GM21390 (cell line): ENCODE data around the gene CREB1.
"Not testable (repeated sequence)": the region's sequence is repeated elsewhere in the genome, so short reads cannot be mapped to it uniquely, and the experiment has no call there.

ENCODE experiments used
- ATAC-seq: cut with Tn5 transposase; IDR thresholded peaks from one replicate; pipeline ENCODE4 v1.9.1; 2021; ENCODE audit not compliant: unreplicated experiment

Gene CREB1

GRCh38 chr2:207529330-207530159 lies at the start of gene CREB1:
CREB1 (plus strand) TSS chr2:207529962; CDS start chr2:207555636, 25,674 bp downstream.
- peak; percentile 84 for ATAC-seq

GRCh38 chr2:207480521-207481040 lies 49.2 kb upstream of the CREB1 start:
- no peak for ATAC-seq

- ATAC-seq, result no peak
Measured at GRCh38 chr2:207481924-207482323, 47.8 kb upstream of the CREB1 start.

GRCh38 chr2:207482630-207483029 lies 47.1 kb upstream of the CREB1 start:
- no peak for ATAC-seq

- no peak for ATAC-seq
Measured at GRCh38 chr2:207483066-207483465, 46.7 kb upstream of the CREB1 start.

GRCh38 chr2:207483477-207483876 lies 46.3 kb upstream of the CREB1 start:
- ATAC-seq, result no peak

- ATAC-seq, result peak; percentile 84
Measured at GRCh38 chr2:207484444-207485391, 45.0 kb upstream of the CREB1 start.

- ATAC-seq, result no peak
Measured at GRCh38 chr2:207487650-207488311, 42.0 kb upstream of the CREB1 start.

GRCh38 chr2:207489251-207489650 lies 40.5 kb upstream of the CREB1 start:
- no peak for ATAC-seq

GRCh38 chr2:207490441-207490840 lies 39.3 kb upstream of the CREB1 start:
- no peak for ATAC-seq

- ATAC-seq, result no peak
Measured at GRCh38 chr2:207491086-207491485, 38.7 kb upstream of the CREB1 start.

- no peak for ATAC-seq
Measured at GRCh38 chr2:207491956-207492355, 37.8 kb upstream of the CREB1 start.

GRCh38 chr2:207492461-207492860 lies 37.3 kb upstream of the CREB1 start:
- no peak for ATAC-seq

- ATAC-seq, result no peak
Measured at GRCh38 chr2:207494137-207494536, 35.6 kb upstream of the CREB1 start.

GRCh38 chr2:207496936-207497335 lies 32.8 kb upstream of the CREB1 start:
- ATAC-seq, result not testable (repeated sequence)

- ATAC-seq, result no peak
Measured at GRCh38 chr2:207497596-207497995, 32.2 kb upstream of the CREB1 start.

GRCh38 chr2:207498427-207498826 lies 31.3 kb upstream of the CREB1 start:
- no peak for ATAC-seq

- ATAC-seq, result no peak
Measured at GRCh38 chr2:207499114-207499513, 30.6 kb upstream of the CREB1 start.

GRCh38 chr2:207501802-207502576 lies 27.8 kb upstream of the CREB1 start:
- no peak for ATAC-seq

GRCh38 chr2:207502577-207503198 lies 27.1 kb upstream of the CREB1 start:
- ATAC-seq, result peak; percentile 49
